Hepatocyte (in vitro differentiated cells): Measurements from ENCODE around the gene SNCA.

Experiments
- CTCF ChIP-seq: fragments of 200-600 bp; sonication (generic); IDR thresholded peaks from 2 replicates; pipeline ENCODE4 v1.5.1; 2016; ENCODE audit warnings: antibody characterized with exemption, mild to moderate bottlenecking; ENCODE audit not compliant: poor library complexity
- EZH2 ChIP-seq: fragments of 200-600 bp; sonication (generic); IDR thresholded peaks from 2 replicates; pipeline ENCODE4 v1.6.1; 2016; ENCODE audit warnings: antibody characterized with exemption, mild to moderate bottlenecking, borderline replicate concordance
- EZH2phosphoT487 ChIP-seq: fragments of 200-600 bp; sonication (generic); IDR thresholded peaks from one replicate; pipeline ENCODE4 v1.6.1; 2018; ENCODE audit warnings: antibody characterized with exemption, mild to moderate bottlenecking, low read depth, moderate library complexity; ENCODE audit not compliant: unreplicated experiment, severe bottlenecking

GRCh38 chr4:89708903-89709421 is 128.0 kb downstream of the SNCA start:
- TF ChIP-seq EZH2 (no peak), CTCF (no peak), EZH2phosphoT487 (no peak)
